SU-DHL-6 (cell line): ENCODE data around the gene CMTR1.

Experiments used
- H2AFZ ChIP-seq: fragments of 200-600 bp; sonication (generic); 2 replicates; pipeline ENCODE4 v1.6.1; 2014; ENCODE audit warnings: low read depth, mild to moderate bottlenecking, moderate library complexity, mixed read lengths, antibody characterized with exemption, low read length; ENCODE audit not compliant: severe bottlenecking
- H3F3A ChIP-seq: fragments of 200-600 bp; shearing (Covaris generic); 2 replicates; pipeline ENCODE4 v1.6.0; 2016; ENCODE audit warnings: antibody characterized with exemption, mild to moderate bottlenecking; ENCODE audit not compliant: insufficient read depth
- H3K27ac ChIP-seq: fragments of 200-600 bp; sonication (generic); 2 replicates; pipeline ENCODE4 v1.5.1; 2016; ENCODE audit warnings: low read depth, mild to moderate bottlenecking, low read length, moderate library complexity, mixed read lengths
- H3K27me3 ChIP-seq: fragments of 200-600 bp; sonication (generic), shearing (Covaris generic); 2 replicates; pipeline ENCODE4 v1.6.0; 2014; ENCODE audit warnings: mild to moderate bottlenecking, low read length
- H3K36me3 ChIP-seq: fragments of 200-600 bp; sonication (generic); 2 replicates; pipeline ENCODE4 v1.6.1; 2014; ENCODE audit warnings: mild to moderate bottlenecking, low read length, mixed read lengths
- H3K4me2 ChIP-seq: fragments of 300-600, 200-600 bp; shearing (Covaris generic), sonication (generic); 2 replicates; pipeline ENCODE4 v1.6.0; 2014; ENCODE audit warnings: low read length, low read depth, mild to moderate bottlenecking; ENCODE audit not compliant: poor library complexity, severe bottlenecking
- H3K4me3 ChIP-seq: fragments of 200-600 bp; sonication (generic); 2 replicates; pipeline ENCODE4 v1.5.1; 2014; ENCODE audit warnings: antibody characterized with exemption, low read length, mild to moderate bottlenecking, mixed read lengths; ENCODE audit not compliant: insufficient read depth, poor library complexity, severe bottlenecking
- H3K79me2 ChIP-seq: fragments of 200-600 bp; sonication (generic); 2 replicates; pipeline ENCODE4 v1.6.1; 2014; ENCODE audit warnings: mild to moderate bottlenecking, low read length, moderate library complexity; ENCODE audit not compliant: insufficient read depth
- H3K9ac ChIP-seq: fragments of 200-600 bp; sonication (generic); 2 replicates; pipeline ENCODE4 v1.7.0; 2014; ENCODE audit warnings: mild to moderate bottlenecking, low read length
- H3K9me2 ChIP-seq: fragments of 200-600 bp; sonication (generic); replicated peaks from 2 replicates; pipeline ENCODE4 v1.6.1; 2014; ENCODE audit warnings: low read length; ENCODE audit not compliant: insufficient read depth
- H3K9me3 ChIP-seq: fragments of 200-600 bp; sonication (generic); 2 replicates; pipeline ENCODE4 v1.6.1; 2014; ENCODE audit warnings: low read length, mixed read lengths; ENCODE audit not compliant: insufficient read depth
- H4K20me1 ChIP-seq: fragments of 200-600 bp; sonication (generic); 2 replicates; pipeline ENCODE4 v1.6.1; 2014; ENCODE audit warnings: low read depth, mild to moderate bottlenecking, antibody characterized with exemption, low read length, moderate library complexity, mixed read lengths
- CTCF ChIP-seq: fragments of 200-600 bp; sonication (generic); IDR thresholded peaks from one replicate; pipeline ENCODE4 v1.5.1; 2017; ENCODE audit warnings: antibody characterized with exemption, mild to moderate bottlenecking, low read length, moderate library complexity; ENCODE audit not compliant: insufficient read depth, poor library complexity, severe bottlenecking
- EZH2phosphoT487 ChIP-seq: fragments of 200-600 bp; sonication (generic), shearing (Covaris generic); conservative IDR thresholded peaks from 2 replicates; pipeline ENCODE4 v1.6.1; 2018; ENCODE audit warnings: mild to moderate bottlenecking, antibody characterized with exemption, low read length, moderate library complexity, mixed read lengths

CMTR1 gene

GRCh38 chr6:37459981-37460800 is 27.2 kb downstream of the CMTR1 start:
- H4K20me1 ChIP-seq, result no peaks in the 10 kb centered on the region
- H3K36me3 ChIP-seq, result no peaks in the 10 kb centered on the region
- TF ChIP-seq CTCF (no peak), EZH2phosphoT487 (no peak)
- no peaks in the 10 kb centered on the region for H3K9me2 ChIP-seq
- no peaks in the 10 kb centered on the region for H3K79me2 ChIP-seq
- no peak overlapping the region for H3K9ac ChIP-seq
- no peak overlapping the region for H2AFZ ChIP-seq
- no peak overlapping the region for H3K27ac ChIP-seq
- H3K9me3 ChIP-seq, result no peaks in the 10 kb centered on the region
- no peak overlapping the region for H3K4me2 ChIP-seq
- H3K4me3 ChIP-seq, result no peak overlapping the region
- no peaks in the 10 kb centered on the region for H3F3A ChIP-seq
- no peaks in the 10 kb centered on the region for H3K27me3 ChIP-seq

- Histone ChIP-seq H3K4me2 (no peak overlapping the region), H2AFZ (no peak overlapping the region), H3K79me2 (no peaks in the 10 kb centered on the region), H3K36me3 (no peaks in the 10 kb centered on the region), H3K9ac (no peak overlapping the region), H3K9me3 (no peaks in the 10 kb centered on the region), H3K27me3 (no peaks in the 10 kb centered on the region), H3K27ac (no peak overlapping the region), H3K4me3 (no peak overlapping the region), H4K20me1 (no peaks in the 10 kb centered on the region), H3K9me2 (no peaks in the 10 kb centered on the region), H3F3A (no peaks in the 10 kb centered on the region)
- TF ChIP-seq EZH2phosphoT487 (no peak), CTCF (no peak)
These were observed 27.8 kb downstream of the CMTR1 start for GRCh38 chr6:37460805-37461204.

- H3K27me3 ChIP-seq, result no peaks in the 10 kb centered on the region
- no peaks in the 10 kb centered on the region for H3K9me2 ChIP-seq
- no peaks in the 10 kb centered on the region for H4K20me1 ChIP-seq
- TF ChIP-seq EZH2phosphoT487, result no peak
- H3K36me3 ChIP-seq, result peaks cover 11% of the 10 kb centered on the region; the same call in 1 of the 2 replicates
- no peak overlapping the region for H3K4me3 ChIP-seq
- no peak overlapping the region for H3K9ac ChIP-seq
- H2AFZ ChIP-seq, result no peak overlapping the region
- H3K79me2 ChIP-seq, result no peaks in the 10 kb centered on the region
- H3K4me2 ChIP-seq, result no peak overlapping the region
- H3K9me3 ChIP-seq, result 0 out of 2 replicates have a peak, but pooled peaks cover 4% of the 10 kb centered on the region
- H3F3A ChIP-seq, result no peaks in the 10 kb centered on the region
- no peak overlapping the region for H3K27ac ChIP-seq
These were observed 30.1 kb downstream of the CMTR1 start for GRCh38 chr6:37463110-37463509.

- Histone ChIP-seq H3K9ac (no peak overlapping the region), H3K9me3 (0 out of 2 replicates have a peak, but pooled peaks cover 4% of the 10 kb centered on the region), H4K20me1 (no peaks in the 10 kb centered on the region), H3K4me2 (no peak overlapping the region), H3K36me3 (peaks cover 12% of the 10 kb centered on the region; the same call in 1 of the 2 replicates), H3K27ac (no peak overlapping the region), H3K9me2 (no peaks in the 10 kb centered on the region), H3K79me2 (no peaks in the 10 kb centered on the region), H3K27me3 (no peaks in the 10 kb centered on the region), H2AFZ (no peak overlapping the region), H3F3A (no peaks in the 10 kb centered on the region), H3K4me3 (no peak overlapping the region)
- TF ChIP-seq EZH2phosphoT487 (no peak), CTCF (no peak)
These were observed 34.7 kb downstream of the CMTR1 start for GRCh38 chr6:37467718-37468117.
